ENCODE data around the gene FHOD3.

Gene FHOD3

GRCh38 chr18:36492604-36493329, 195.3 kb downstream of the FHOD3 start:
- no peak for DNase-seq

GRCh38 chr18:36493349-36494159, 196.0 kb downstream of the FHOD3 start:
- DNase-seq, result no peak

GRCh38 chr18:36494160-36494437, 196.6 kb downstream of the FHOD3 start:
- no peak for DNase-seq

- no peak for DNase-seq
Measured at GRCh38 chr18:36496022-36496421, 198.5 kb downstream of the FHOD3 start.

GRCh38 chr18:36499938-36500337, 202.4 kb downstream of the FHOD3 start:
- no peak for DNase-seq

GRCh38 chr18:36501100-36501499, 203.6 kb downstream of the FHOD3 start:
- DNase-seq, result no peak

- DNase-seq, result no peak
Measured at GRCh38 chr18:36503477-36503876, 206.0 kb downstream of the FHOD3 start.

GRCh38 chr18:36504928-36505327, 207.4 kb downstream of the FHOD3 start:
- no peak for DNase-seq

- DNase-seq, result no peak
Measured at GRCh38 chr18:36505665-36506064, 208.2 kb downstream of the FHOD3 start.

- DNase-seq, result no peak
Measured at GRCh38 chr18:36509646-36510197, 212.2 kb downstream of the FHOD3 start.

GRCh38 chr18:36511791-36512352, 214.4 kb downstream of the FHOD3 start:
- DNase-seq, result no peak

- no peak for DNase-seq
Measured at GRCh38 chr18:36513556-36513955, 216.0 kb downstream of the FHOD3 start.

GRCh38 chr18:36514778-36515177, 217.3 kb downstream of the FHOD3 start:
- no peak for DNase-seq

GRCh38 chr18:36516258-36516657, 218.7 kb downstream of the FHOD3 start:
- DNase-seq, result no peak

GRCh38 chr18:36516726-36517125, 219.2 kb downstream of the FHOD3 start:
- DNase-seq, result no peak

- DNase-seq, result no peak
Measured at GRCh38 chr18:36518839-36519238, 221.3 kb downstream of the FHOD3 start.

- no peak for DNase-seq
Measured at GRCh38 chr18:36519358-36519757, 221.8 kb downstream of the FHOD3 start.

- no peak for DNase-seq
Measured at GRCh38 chr18:36522509-36522908, 225.0 kb downstream of the FHOD3 start.

- DNase-seq, result no peak
Measured at GRCh38 chr18:36525913-36526312, 228.4 kb downstream of the FHOD3 start.

GRCh38 chr18:36526611-36527010, 229.1 kb downstream of the FHOD3 start:
- DNase-seq, result no peak

GRCh38 chr18:36527051-36527450, 229.5 kb downstream of the FHOD3 start:
- DNase-seq, result no peak

- DNase-seq, result no peak
Measured at GRCh38 chr18:36527740-36528455, 230.4 kb downstream of the FHOD3 start.

- DNase-seq, result no peak
Measured at GRCh38 chr18:36529747-36530146, 232.2 kb downstream of the FHOD3 start.
